CD4-positive, alpha-beta memory T cell (primary cell): Measurements from ENCODE around the gene MUL1. TPM values are rescaled to one million over a fixed set of nuclear protein-coding genes. Genes with fewer than 3 reads are reported as not detected.
A peak's percentile ranks its signal among the peaks of the same experiment; 100 is the strongest.

Source experiments
- CTCF ChIA-PET: fragments of 350-600 bp; sonication (Branson Sonifier 250); formaldehyde crosslinking; loops from one replicate; lab custom pipeline; 2021; ENCODE audit warnings: inconsistent platforms; ENCODE audit not compliant: partially characterized antibody; lab: Charles Lee
- POLR2A ChIA-PET: fragments of 350-600 bp; sonication (Branson Sonifier 250); formaldehyde crosslinking; loops from one replicate; lab custom pipeline; 2021; ENCODE audit not compliant: partially characterized antibody; lab: Charles Lee
- DNase-seq, 5 donors: peaks; one replicate each; pipeline versions ENCODE4 v3.0.0 to v3.0.0-alpha.2; 2020 to 2022; ENCODE audit warnings: mixed read lengths in 1 of 5
- H3K27ac ChIP-seq: one replicate; pipeline ENCODE4 v1.7.0; 2013; ENCODE audit warnings: low read depth, low read length
- H3K27me3 ChIP-seq: 2 replicates; pipeline ENCODE4 v1.7.0; 2013; ENCODE audit warnings: mild to moderate bottlenecking, low read length, moderate library complexity; ENCODE audit not compliant: insufficient read depth
- H3K36me3 ChIP-seq: 2 replicates; pipeline ENCODE4 v1.7.0; 2013; ENCODE audit warnings: mild to moderate bottlenecking, low read length, moderate library complexity; ENCODE audit not compliant: insufficient read depth
- H3K4me1 ChIP-seq: 2 replicates; pipeline ENCODE4 v1.7.0; 2013; ENCODE audit warnings: mild to moderate bottlenecking, low read length, moderate library complexity; ENCODE audit not compliant: insufficient read depth
- H3K4me3 ChIP-seq, 2 donors: one replicate each; pipeline ENCODE4 v1.7.0; 2013; ENCODE audit warnings: low read length in 2 of 2, mild to moderate bottlenecking in 1 of 2
- H3K9me3 ChIP-seq, 2 donors: one replicate each; pipeline ENCODE4 v1.7.0; 2013; ENCODE audit warnings: low read length in 2 of 2, control low read depth in 1 of 2; ENCODE audit not compliant: control insufficient read depth in 1 of 2
- H3K27ac Mint-ChIP-seq, 7 donors: one replicate each; pipeline ENCODE4 v1.8.0; 2020 to 2021; ENCODE audit warnings: mixed read lengths in 7 of 7, mild to moderate bottlenecking in 6 of 7, inconsistent platforms in 3 of 7, moderate library complexity in 3 of 7
- H3K27me3 Mint-ChIP-seq, 2 donors: one replicate each; pipeline ENCODE4 v1.8.0; 2020 to 2021; ENCODE audit warnings: mixed read lengths in 2 of 2
- H3K36me3 Mint-ChIP-seq, 2 donors: one replicate each; pipeline ENCODE4 v1.8.0; 2020 to 2021; ENCODE audit warnings: mixed read lengths in 2 of 2, inconsistent platforms in 1 of 2, mild to moderate bottlenecking in 1 of 2
- H3K4me1 Mint-ChIP-seq, 4 donors: one replicate each; pipeline ENCODE4 v1.8.0; 2020 to 2021; ENCODE audit warnings: mixed read lengths in 4 of 4, mild to moderate bottlenecking in 1 of 4
- H3K4me3 Mint-ChIP-seq, 8 donors: one replicate each; pipeline ENCODE4 v1.8.0; 2020 to 2021; ENCODE audit warnings: mixed read lengths in 8 of 8, mild to moderate bottlenecking in 7 of 8, moderate library complexity in 6 of 8, inconsistent platforms in 3 of 8
- H3K9me3 Mint-ChIP-seq, 8 donors: one replicate each; pipeline ENCODE4 v1.8.0; 2020 to 2021; ENCODE audit warnings: mixed read lengths in 8 of 8, mild to moderate bottlenecking in 5 of 8, inconsistent platforms in 3 of 8, moderate library complexity in 1 of 8
- intact Hi-C: fragments of 100-400 bp; cut with micrococcal nuclease; formaldehyde crosslinking; loops from one replicate; pipeline ENCODE4 v1.15.1; 2023
- polyA plus RNA-seq, 2 donors: library from polyadenylated mRNA; unstranded; fragments of 300-500 nt; fragmentation: Illumina TruSeq; gene quantifications; one replicate each; pipeline ENCODE4 v1.2.3, GENCODE V29; 2021
- total RNA-seq, 2 experiments: library from RNA; stranded (reverse); gene quantifications; one replicate each; pipeline ENCODE4 v1.2.3, GENCODE V29; 2021

Gene MUL1
- total and polyA plus RNA-seq, 4 experiments from 2014 or later: 21.4 to 44.4 (median 26.3) TPM

DNA sequence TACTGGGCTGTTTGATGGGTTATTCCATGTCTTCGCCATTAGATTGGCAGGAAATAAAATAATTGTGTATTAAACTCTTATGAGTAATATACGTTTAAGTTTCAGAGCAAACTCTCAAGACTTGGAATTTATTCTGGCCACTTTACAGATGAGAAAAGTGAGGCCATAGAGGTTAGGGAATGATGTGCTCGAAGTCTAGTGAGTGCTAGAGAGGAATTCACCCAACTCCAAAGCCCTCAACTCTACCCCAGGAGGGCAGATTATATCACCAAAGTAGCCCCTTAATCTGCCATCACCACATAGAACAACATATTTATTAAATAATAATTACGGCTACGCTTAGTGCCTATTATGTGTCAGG, 440 bp upstream of the MUL1 start:
- ChIA-PET POLR2A (interaction anchor here (0.6 to 2.2 kb wide), 7 partner anchors 22 to 627 kb away, joined by 3 to 22 read pairs (median 4); partner anchors contain the start of genes CAMK2N1 and PINK1), CTCF (interaction anchor here (0.9 to 1.1 kb wide), 3 partner anchors 14 to 355 kb away, joined by 3 to 4 read pairs (median 3); no protein-coding TSS in a partner anchor)
- no peak for DNase-seq
- Mint-ChIP-seq H3K27me3 (peaks cover 0 to 6% of the 10 kb centered on the region in 2 donors), H3K9me3 (peaks cover 0 to 4% (median 0%) of the 10 kb centered on the region in 8 donors), H3K4me1 (peaks cover 11 to 31% (median 21%) of the 10 kb centered on the region in 4 donors), H3K36me3 (peaks cover 10 to 12% of the 10 kb centered on the region in 2 donors), H3K4me3 (peak overlapping the region; percentile 84 to 95 (median 91)), H3K27ac (peak overlapping the region; percentile 77 to 99 (median 94))
- Histone ChIP-seq H3K4me1 (peaks cover 30% of the 10 kb centered on the region), H3K36me3 (no peaks in the 10 kb centered on the region), H3K9me3 (no peaks in the 10 kb centered on the region), H3K27ac (peak overlapping the region; percentile 91), H3K4me3 (peak overlapping the region; percentile 84 to 91), H3K27me3 (peaks cover 6% of the 10 kb centered on the region)
- intact Hi-C loops: loop anchor here (5.0 kb wide), 3 partner anchors 124 to 279 kb away; partner anchors contain the start of genes DDOST, HP1BP3 and PINK1

DNA sequence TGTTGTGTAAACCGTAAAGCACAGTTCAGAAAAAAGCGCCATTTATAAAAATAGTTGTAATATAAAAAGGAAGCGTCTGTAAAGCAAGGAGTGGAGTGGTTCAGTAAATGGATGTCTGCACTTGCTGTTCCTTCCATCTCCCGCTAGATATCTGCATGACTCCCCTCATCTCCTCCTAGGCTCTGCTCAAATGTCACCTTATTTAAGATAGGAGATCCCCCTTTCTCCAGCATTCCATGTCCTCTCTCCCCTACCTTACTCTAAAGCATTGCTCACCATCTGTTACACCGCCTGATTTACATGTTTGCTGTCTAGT, 745 bp downstream of the MUL1 start:
- Mint-ChIP-seq H3K4me3 (peak overlapping the region; percentile 84 to 95 (median 91)), H3K9me3 (peaks cover 0 to 1% (median 0%) of the 10 kb centered on the region in 8 donors), H3K27me3 (peaks cover 0 to 3% of the 10 kb centered on the region in 2 donors), H3K27ac (peak overlapping the region; percentile 77 to 99 (median 94)), H3K36me3 (peaks cover 11 to 17% of the 10 kb centered on the region in 2 donors), H3K4me1 (peaks cover 11 to 31% (median 21%) of the 10 kb centered on the region in 4 donors)
- peaks cover 5% of the 10 kb centered on the region for H3K27me3 ChIP-seq
- H3K4me3 ChIP-seq: peak overlapping the region; percentile 84 to 91
- intact Hi-C loops: loop anchor here (5.0 kb wide), 3 partner anchors 125 to 280 kb away; partner anchors contain the start of genes DDOST, HP1BP3 and PINK1
- ChIA-PET POLR2A (interaction anchor here (0.7 to 2.2 kb wide), 5 partner anchors 21 to 624 kb away, joined by 3 to 22 read pairs (median 12); partner anchors contain the start of genes CAMK2N1 and PINK1), CTCF (interaction anchor here (1.2 kb wide), 1 partner anchor 9 kb away, joined by 3 read pairs; no protein-coding TSS in a partner anchor)
- H3K36me3 ChIP-seq: no peaks in the 10 kb centered on the region
- H3K9me3 ChIP-seq: no peaks in the 10 kb centered on the region
- H3K4me1 ChIP-seq: peaks cover 30% of the 10 kb centered on the region
- DNase-seq: no peak
- H3K27ac ChIP-seq: peak overlapping the region; percentile 91

- H3K4me1 Mint-ChIP-seq: peaks cover 11 to 31% (median 21%) of the 10 kb centered on the region in 4 donors
- POLR2A ChIA-PET: no interaction called here
- H3K4me3 Mint-ChIP-seq: peak overlapping the region in 5 of 8 donors; percentile 10 to 64 (median 38)
- peaks cover 0 to 1% (median 0%) of the 10 kb centered on the region in 8 donors for H3K9me3 Mint-ChIP-seq
- peaks cover 24 to 32% of the 10 kb centered on the region in 2 donors for H3K36me3 Mint-ChIP-seq
- peak overlapping the region in 4 of 7 donors; percentile 15 to 83 (median 56) for H3K27ac Mint-ChIP-seq
- intact Hi-C loops: loop anchor here (5.0 kb wide), 3 partner anchors 127 to 282 kb away; partner anchors contain the start of genes DDOST, HP1BP3 and PINK1
- H3K9me3 ChIP-seq: no peaks in the 10 kb centered on the region
- H3K27me3 ChIP-seq: no peaks in the 10 kb centered on the region
- peaks cover 14% of the 10 kb centered on the region for H3K36me3 ChIP-seq
- CTCF ChIA-PET: interaction anchor here (1.2 to 4.8 kb wide), 2 partner anchors 12 to 15 kb away, joined by 3 to 24 read pairs; no protein-coding TSS in a partner anchor
- H3K4me1 ChIP-seq: peaks cover 30% of the 10 kb centered on the region
- H3K27ac ChIP-seq: no peak overlapping the region
- no peak overlapping the region for H3K4me3 ChIP-seq
- no peaks in the 10 kb centered on the region for H3K27me3 Mint-ChIP-seq
- DNase-seq: no peak
Measured at GRCh38 chr1:20505488-20505887, 2.5 kb downstream of the MUL1 start.

- peaks cover 30% of the 10 kb centered on the region for H3K36me3 ChIP-seq
- no peaks in the 10 kb centered on the region for H3K9me3 ChIP-seq
- no peak overlapping the region for H3K27ac Mint-ChIP-seq
- H3K4me1 ChIP-seq: peaks cover 6% of the 10 kb centered on the region
- H3K4me1 Mint-ChIP-seq: peaks cover 4 to 13% (median 6%) of the 10 kb centered on the region in 4 donors
- DNase-seq: no peak
- POLR2A ChIA-PET: no interaction called here
- H3K4me3 Mint-ChIP-seq: no peak overlapping the region
- CTCF ChIA-PET: interaction anchor here (2.8 kb wide), 1 partner anchor 288 kb away, joined by 9 read pairs; no protein-coding TSS in a partner anchor
- H3K4me3 ChIP-seq: no peak overlapping the region
- peaks cover 37 to 57% of the 10 kb centered on the region in 2 donors for H3K36me3 Mint-ChIP-seq
- no peaks in the 10 kb centered on the region for H3K27me3 Mint-ChIP-seq
- H3K27ac ChIP-seq: no peak overlapping the region
- H3K9me3 Mint-ChIP-seq: no peaks in the 10 kb centered on the region
- intact Hi-C loops: no loop called here
- H3K27me3 ChIP-seq: no peaks in the 10 kb centered on the region
Measured at GRCh38 chr1:20500716-20501115, 7.2 kb downstream of the MUL1 start.

DNA sequence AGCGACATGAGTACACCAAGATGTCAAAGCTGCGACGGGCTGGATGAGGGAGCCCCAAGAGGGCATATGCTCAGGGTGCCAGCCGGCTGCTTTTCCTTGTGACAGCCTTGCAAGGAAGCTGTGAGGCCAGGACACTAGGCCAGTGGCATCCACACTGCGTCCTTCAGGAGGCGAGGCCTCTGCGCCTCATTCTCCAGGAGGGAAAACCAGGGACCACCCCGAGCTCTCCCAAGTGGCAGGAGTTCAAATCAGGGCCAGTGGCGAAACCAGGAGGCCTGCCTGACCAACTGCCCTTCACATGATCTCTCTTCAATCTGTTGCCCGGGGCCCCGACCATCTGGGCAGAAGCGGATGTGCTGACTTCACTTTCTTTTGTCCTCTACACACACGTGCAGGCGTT, 8.2 kb downstream of the MUL1 start:
- ChIA-PET CTCF (interaction anchor here (2.8 kb wide), 1 partner anchor 287 kb away, joined by 9 read pairs; no protein-coding TSS in a partner anchor), POLR2A (no interaction called here)
- DNase-seq: no peak
- Mint-ChIP-seq H3K4me1 (peaks cover 3 to 7% (median 6%) of the 10 kb centered on the region in 4 donors), H3K27me3 (no peaks in the 10 kb centered on the region), H3K4me3 (no peak overlapping the region), H3K27ac (no peak overlapping the region), H3K36me3 (peaks cover 37 to 57% of the 10 kb centered on the region in 2 donors), H3K9me3 (no peaks in the 10 kb centered on the region)
- H3K4me3 ChIP-seq: no peak overlapping the region
- no peaks in the 10 kb centered on the region for H3K9me3 ChIP-seq
- no peak overlapping the region for H3K27ac ChIP-seq
- peaks cover 30% of the 10 kb centered on the region for H3K36me3 ChIP-seq
- no peaks in the 10 kb centered on the region for H3K27me3 ChIP-seq
- no peaks in the 10 kb centered on the region for H3K4me1 ChIP-seq
- intact Hi-C loops: no loop called here

- H3K27me3 Mint-ChIP-seq: no peaks in the 10 kb centered on the region
- peaks cover 34 to 53% of the 10 kb centered on the region in 2 donors for H3K36me3 Mint-ChIP-seq
- Histone ChIP-seq H3K27me3 (no peaks in the 10 kb centered on the region), H3K4me1 (peaks cover 2% of the 10 kb centered on the region), H3K9me3 (no peaks in the 10 kb centered on the region), H3K27ac (no peak overlapping the region), H3K4me3 (no peak overlapping the region), H3K36me3 (peaks cover 30% of the 10 kb centered on the region)
- H3K27ac Mint-ChIP-seq: no peak overlapping the region
- peaks cover 1 to 3% (median 2%) of the 10 kb centered on the region in 4 donors for H3K4me1 Mint-ChIP-seq
- no peak for DNase-seq
- H3K9me3 Mint-ChIP-seq: no peaks in the 10 kb centered on the region
- CTCF ChIA-PET: interaction anchor here (2.8 kb wide), 1 partner anchor 286 kb away, joined by 9 read pairs; no protein-coding TSS in a partner anchor
- POLR2A ChIA-PET: no interaction called here
- intact Hi-C loops: no loop called here
- no peak overlapping the region for H3K4me3 Mint-ChIP-seq
Measured at GRCh38 chr1:20499105-20499504, 8.8 kb downstream of the MUL1 start.

GRCh38 chr1:20498116-20498515, 9.8 kb downstream of the MUL1 start:
- no peak overlapping the region for H3K27ac ChIP-seq
- intact Hi-C loops: no loop called here
- Mint-ChIP-seq H3K27ac (no peak overlapping the region), H3K27me3 (no peaks in the 10 kb centered on the region), H3K36me3 (peaks cover 30 to 52% of the 10 kb centered on the region in 2 donors), H3K4me3 (no peak overlapping the region), H3K4me1 (peaks cover 0 to 1% (median 0%) of the 10 kb centered on the region in 4 donors), H3K9me3 (no peaks in the 10 kb centered on the region)
- H3K9me3 ChIP-seq: no peaks in the 10 kb centered on the region
- no peaks in the 10 kb centered on the region for H3K27me3 ChIP-seq
- no peak overlapping the region for H3K4me3 ChIP-seq
- ChIA-PET CTCF (interaction anchor here (1.1 to 2.8 kb wide), 2 partner anchors 9 to 285 kb away, joined by 3 to 9 read pairs; no protein-coding TSS in a partner anchor), POLR2A (no interaction called here)
- no peak for DNase-seq
- peaks cover 9% of the 10 kb centered on the region for H3K4me1 ChIP-seq
- peaks cover 30% of the 10 kb centered on the region for H3K36me3 ChIP-seq
